ENCODE data around the gene ARAF. TPM values are rescaled to one million over a fixed set of nuclear protein-coding genes. Genes with fewer than 3 reads are reported as not detected.

ARAF gene
- total RNA-seq, 1 donor from 2014 or later = 65.7 TPM

DNA sequence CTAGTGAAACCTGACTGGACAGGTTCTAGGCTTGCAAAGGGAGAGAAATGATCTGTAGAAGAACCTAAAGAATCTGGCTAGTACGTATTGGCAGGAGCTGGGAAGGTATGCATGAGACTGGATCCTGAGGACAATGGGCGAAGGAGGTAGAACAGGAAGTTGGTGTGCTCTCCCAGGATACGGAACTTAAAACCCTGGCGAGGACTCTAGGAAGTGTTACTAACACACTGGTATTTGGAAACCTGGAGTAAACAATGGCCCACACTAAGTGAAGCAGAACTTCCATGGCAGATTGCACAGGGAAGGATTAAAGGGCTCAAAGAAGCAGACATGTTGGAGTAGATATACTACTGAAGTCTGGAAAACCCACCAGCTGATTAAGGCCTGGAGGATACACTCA, 49.5 kb downstream of the ARAF start:
- DNase-seq (no peak), ATAC-seq (ENCODE audit: poor library complexity) (no peak)
- intact Hi-C loops (cut with DNase I) = no loop called here

DNA sequence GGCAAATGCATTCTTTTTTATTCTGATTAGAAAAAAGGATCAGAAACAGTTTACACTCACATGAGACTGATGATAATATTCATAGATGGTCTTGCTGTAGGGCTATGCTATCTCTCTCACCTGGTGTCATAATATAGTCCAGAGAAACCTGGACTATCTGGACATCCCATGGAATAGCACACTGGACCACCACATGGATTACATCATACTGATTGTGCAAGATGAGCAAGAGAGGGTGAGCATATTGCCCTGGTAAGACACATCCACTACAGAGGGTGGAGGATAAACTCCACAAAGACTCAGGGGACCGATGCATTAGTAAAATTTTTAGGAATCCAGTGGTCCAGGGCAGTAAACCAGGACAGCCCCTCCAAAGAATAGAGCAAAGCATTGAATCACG, 50.5 kb downstream of the ARAF start:
- intact Hi-C loops (cut with DNase I) = no loop called here
- no peak for DNase-seq
- ATAC-seq (ENCODE audit: poor library complexity) = no peak

DNA sequence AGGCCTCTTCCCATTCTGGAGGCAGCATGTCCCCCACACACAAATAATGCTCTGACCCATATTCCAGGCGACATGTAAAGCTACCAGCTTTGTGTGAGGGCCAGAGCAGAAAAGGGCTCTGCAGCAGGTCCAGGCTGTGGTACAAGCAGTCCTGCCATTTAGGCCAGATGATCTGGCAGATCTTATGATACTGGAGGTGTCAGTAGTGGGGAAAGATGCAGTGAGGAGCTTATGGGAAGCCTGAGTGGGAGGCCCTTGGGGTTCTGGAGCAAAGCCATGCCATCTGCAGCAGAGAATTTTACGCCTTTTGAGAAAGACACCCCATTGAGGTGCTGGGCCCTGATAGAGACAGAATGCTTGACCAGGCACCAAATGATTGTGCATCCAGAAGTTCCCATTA, 50.9 kb downstream of the ARAF start:
- DNase-seq = no peak
- ATAC-seq (ENCODE audit: poor library complexity) = no peak
- intact Hi-C loops (cut with DNase I) = no loop called here

DNA sequence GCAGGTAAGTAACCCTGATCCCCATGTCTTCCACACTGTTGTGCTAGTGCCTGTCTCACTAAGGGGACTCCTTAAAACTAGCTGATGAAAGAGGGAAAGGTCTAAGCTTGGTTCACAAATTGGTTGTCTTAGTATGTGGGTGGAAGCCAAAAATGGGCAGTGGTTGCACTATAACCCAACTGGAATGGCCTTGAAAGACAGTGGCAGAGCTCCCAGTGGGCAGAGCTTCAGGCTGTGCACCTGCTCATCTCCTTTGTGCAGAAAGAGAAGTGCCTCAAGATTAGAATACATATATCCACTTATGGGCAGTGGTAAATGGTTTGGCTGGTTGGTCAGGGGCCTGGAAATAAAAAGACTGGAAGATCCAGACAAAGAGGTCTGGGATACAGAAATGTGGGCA, 51.4 kb downstream of the ARAF start:
- no peak for ATAC-seq (ENCODE audit: poor library complexity)

DNA sequence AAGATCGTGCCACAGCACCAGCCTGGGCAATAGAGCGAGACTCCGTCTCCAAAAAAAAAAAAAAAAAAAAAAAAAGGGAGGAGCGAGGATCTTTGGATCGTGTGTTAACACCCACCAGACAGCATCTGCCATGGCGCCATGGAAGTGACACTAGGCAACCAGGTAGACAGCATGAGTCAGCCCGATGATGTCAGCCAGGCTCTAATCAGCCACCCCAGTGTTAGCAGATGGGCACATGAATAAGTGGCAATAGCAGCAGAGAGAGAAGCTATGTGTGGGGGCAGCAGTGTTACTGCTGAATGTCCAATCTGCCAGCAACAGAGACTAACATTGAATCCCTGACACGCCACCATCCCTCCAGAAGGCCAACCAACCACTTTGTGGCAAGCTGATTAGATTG, 52.1 kb downstream of the ARAF start:
- ATAC-seq (ENCODE audit: poor library complexity) = no peak
- intact Hi-C loops (cut with DNase I) = no loop called here
- DNase-seq = no peak

More for the DNA sequence above, 51.4 kb downstream of the ARAF start:
- no peak for DNase-seq
- intact Hi-C loops (cut with DNase I) = no loop called here

DNA sequence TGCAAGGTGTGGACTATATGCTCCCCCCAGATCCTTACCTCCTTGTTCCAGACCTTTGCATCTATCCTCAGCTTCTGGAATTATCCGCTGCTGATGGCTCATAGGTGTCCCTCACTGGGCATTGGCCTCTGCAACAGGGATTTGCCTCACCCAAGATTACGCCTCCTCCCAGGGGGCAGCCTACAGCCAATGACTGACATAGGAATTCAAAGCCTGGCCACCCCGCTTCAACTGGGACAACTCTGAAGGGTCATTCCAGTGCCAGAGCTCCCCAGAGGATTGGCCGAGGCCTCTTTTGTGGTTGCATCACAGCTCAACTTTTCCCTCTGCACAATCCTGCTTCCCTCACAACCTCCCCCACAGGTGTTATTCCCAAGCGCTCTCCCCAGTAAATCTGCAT, 53.6 kb downstream of the ARAF start:
- DNase-seq (no peak), ATAC-seq (ENCODE audit: poor library complexity) (no peak)
- intact Hi-C loops (cut with DNase I) = no loop called here

DNA sequence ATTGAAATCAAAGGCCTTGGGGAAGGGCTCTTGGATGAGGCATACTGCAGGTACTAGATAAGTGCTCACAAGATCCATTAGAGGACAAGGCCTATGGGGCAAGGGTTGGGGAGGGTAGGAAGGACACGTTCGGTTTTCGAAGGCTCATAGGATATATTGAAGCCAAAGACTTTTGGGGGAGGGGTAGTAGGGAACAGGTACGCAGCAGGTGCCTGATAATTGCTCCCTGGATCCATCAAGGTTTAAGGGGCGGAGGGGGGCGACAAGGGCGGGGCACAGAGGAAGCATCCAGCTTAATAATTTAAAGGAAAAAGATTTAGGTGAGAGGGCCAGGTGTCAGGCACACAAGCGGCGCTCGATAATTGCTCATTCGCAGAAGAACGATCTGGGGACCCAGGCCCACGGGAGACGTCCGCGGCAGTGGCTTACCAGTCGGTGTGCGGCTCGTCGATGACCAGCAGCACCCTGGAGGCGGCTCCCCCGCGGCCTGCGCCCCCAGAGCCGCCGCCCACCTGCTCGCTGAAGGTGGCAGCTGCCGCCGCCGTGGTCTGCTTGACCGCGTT, 58.0 kb downstream of the ARAF start:
- no peak for ATAC-seq (ENCODE audit: poor library complexity)
- no peak for DNase-seq
- intact Hi-C loops (cut with DNase I) = no loop called here

DNA sequence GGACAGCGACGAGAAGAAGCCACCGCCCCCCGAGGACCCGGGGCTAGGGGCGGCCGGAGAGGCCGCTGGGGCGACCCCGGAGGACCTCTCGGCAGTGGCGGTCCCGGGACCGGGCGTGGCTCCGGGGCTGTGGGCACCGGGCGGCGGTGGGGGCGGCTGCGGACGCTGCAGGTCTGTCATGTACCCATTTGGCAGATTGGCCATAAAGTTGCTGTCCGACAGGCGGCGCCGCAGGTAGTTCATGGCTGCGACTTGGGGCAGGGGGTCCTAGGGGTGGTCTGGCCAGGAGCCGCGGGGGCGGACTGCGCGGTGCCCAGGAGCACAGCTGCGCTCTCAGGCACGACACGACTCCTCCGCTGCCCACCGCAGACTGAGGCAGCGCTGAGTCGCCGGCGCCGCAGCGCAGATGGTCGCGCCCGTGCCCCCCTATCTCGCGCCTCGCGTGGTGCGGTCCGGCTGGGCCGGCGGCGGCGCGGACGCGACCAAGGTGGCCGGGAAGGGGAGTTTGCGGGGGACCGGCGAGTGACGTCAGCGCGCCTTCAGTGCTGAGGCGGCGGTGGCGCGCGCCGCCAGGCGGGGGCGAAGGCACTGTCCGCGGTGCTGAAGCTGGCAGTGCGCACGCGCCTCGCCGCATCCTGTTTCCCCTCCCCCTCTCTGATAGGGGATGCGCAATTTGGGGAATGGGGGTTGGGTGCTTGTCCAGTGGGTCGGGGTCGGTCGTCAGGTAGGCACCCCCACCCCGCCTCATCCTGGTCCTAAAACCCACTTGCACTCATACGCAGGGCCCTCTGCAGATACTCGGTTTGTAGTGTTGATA, 58.7 kb downstream of the ARAF start, which contains the start of gene SYN1:
SYN1 (minus strand) TSS at position 372 of the 817 bp plus-strand sequence; CDS start at position 243, 129 bp downstream.
- DNase-seq (peak; percentile 88), ATAC-seq (ENCODE audit: poor library complexity) (peak; percentile 96)
- intact Hi-C loops (cut with DNase I) = no loop called here

DNA sequence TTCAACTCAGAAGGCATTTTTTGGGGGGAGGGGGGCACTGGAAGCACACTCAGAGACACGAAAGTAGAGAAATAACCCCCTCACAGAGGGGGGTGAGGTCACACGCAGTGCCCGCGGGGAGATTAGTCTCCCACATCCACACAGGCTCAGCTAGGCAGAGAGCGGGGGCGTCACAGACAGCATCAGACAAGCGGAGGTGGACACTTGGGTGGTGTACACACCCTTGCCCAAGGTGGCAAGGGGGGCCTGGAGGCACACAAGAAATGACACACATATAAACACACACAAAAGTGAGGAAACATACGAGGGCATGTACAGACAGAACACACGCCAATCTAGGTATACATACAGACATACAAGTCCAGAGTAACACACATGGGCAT, 59.3 kb downstream of the ARAF start:
- DNase-seq (no peak), ATAC-seq (ENCODE audit: poor library complexity) (no peak)
- intact Hi-C loops (cut with DNase I) = no loop called here

Small RNA genes lying within 50 kb of the gene (microRNA-seq; reads per million reads assigned to microRNA genes)
- gene MIR4769 = not detected

Other genes with a start within 250 kb of the ARAF start
- gene ZNF157, start 190.6 kb upstream of the ARAF start, total RNA-seq = not detected
- 12.8 TPM for gene ZNF41, start 78.0 kb upstream of the ARAF start, total RNA-seq
- 62.7 TPM for gene TIMP1, start 21.2 kb downstream of the ARAF start, total RNA-seq
- 10.9 TPM for gene SYN1, start 58.7 kb downstream of the ARAF start, total RNA-seq
- 2.6 TPM for gene CFP, start 68.7 kb downstream of the ARAF start, total RNA-seq
- 20.9 TPM for gene ELK1, start 89.4 kb downstream of the ARAF start, total RNA-seq
- 93.2 TPM for gene UXT, start 98.0 kb downstream of the ARAF start, total RNA-seq

Data from Right ventricle myocardium superior (tissue), 1 donor.